Mesenteric fat pad (tissue), 1 donor: ENCODE measurements around the gene PIAS4. TPM values are rescaled to one million over a fixed set of nuclear protein-coding genes. Genes with fewer than 3 reads are reported as not detected.

Source experiments
- DNase-seq: peaks from one replicate; pipeline ENCODE4 v3.0.0-alpha.2; 2020; ENCODE audit warnings: low spot score
- total RNA-seq: library from RNA; stranded (reverse); fragmentation: NEBNext Ultra II Directional; extraction: Animal tissue kit (Norgen Biotek cat#: 25700); gene quantifications from one replicate; pipeline ENCODE4 v1.2.1, GENCODE V29; 2021
- donor health status: DM: yes; HTN: yes; CAD: no.

PIAS4 gene
- total RNA-seq, 1 donor from 2014 or later, result 17.9 TPM

GRCh38 chr19:4038661-4039423 is 31.3 kb downstream of the PIAS4 start:
- DNase-seq, result no peak

- DNase-seq, result no peak
Observed at GRCh38 chr19:4042064-4042730, 34.7 kb downstream of the PIAS4 start.

- DNase-seq, result no peak
Observed at GRCh38 chr19:4042731-4043082, 35.2 kb downstream of the PIAS4 start.

GRCh38 chr19:4043401-4043800 is 35.9 kb downstream of the PIAS4 start:
- no peak for DNase-seq

GRCh38 chr19:4043966-4044715 is 36.6 kb downstream of the PIAS4 start:
- DNase-seq, result no peak

GRCh38 chr19:4044990-4045465 is 37.5 kb downstream of the PIAS4 start:
- no peak for DNase-seq

GRCh38 chr19:4045597-4046361 is 38.2 kb downstream of the PIAS4 start:
- no peak for DNase-seq

- no peak for DNase-seq
Observed at GRCh38 chr19:4046362-4046691, 38.8 kb downstream of the PIAS4 start.

- DNase-seq, result no peak
Observed at GRCh38 chr19:4046946-4047683, 39.6 kb downstream of the PIAS4 start.

GRCh38 chr19:4049432-4049831 is 41.9 kb downstream of the PIAS4 start:
- no peak for DNase-seq

GRCh38 chr19:4051175-4052101 is 43.9 kb downstream of the PIAS4 start:
- DNase-seq, result no peak

- no peak for DNase-seq
Observed at GRCh38 chr19:4052114-4052992, 44.8 kb downstream of the PIAS4 start.

GRCh38 chr19:4052993-4053422 is 45.5 kb downstream of the PIAS4 start:
- no peak for DNase-seq

- no peak for DNase-seq
Observed at GRCh38 chr19:4053423-4054324, 46.1 kb downstream of the PIAS4 start.

- no peak for DNase-seq
Observed at GRCh38 chr19:4054441-4055208, 47.1 kb downstream of the PIAS4 start.

- DNase-seq, result no peak
Observed at GRCh38 chr19:4055209-4055552, 47.6 kb downstream of the PIAS4 start.
